Measurements from ENCODE around the gene LHFPL2.

Gene LHFPL2

DNA sequence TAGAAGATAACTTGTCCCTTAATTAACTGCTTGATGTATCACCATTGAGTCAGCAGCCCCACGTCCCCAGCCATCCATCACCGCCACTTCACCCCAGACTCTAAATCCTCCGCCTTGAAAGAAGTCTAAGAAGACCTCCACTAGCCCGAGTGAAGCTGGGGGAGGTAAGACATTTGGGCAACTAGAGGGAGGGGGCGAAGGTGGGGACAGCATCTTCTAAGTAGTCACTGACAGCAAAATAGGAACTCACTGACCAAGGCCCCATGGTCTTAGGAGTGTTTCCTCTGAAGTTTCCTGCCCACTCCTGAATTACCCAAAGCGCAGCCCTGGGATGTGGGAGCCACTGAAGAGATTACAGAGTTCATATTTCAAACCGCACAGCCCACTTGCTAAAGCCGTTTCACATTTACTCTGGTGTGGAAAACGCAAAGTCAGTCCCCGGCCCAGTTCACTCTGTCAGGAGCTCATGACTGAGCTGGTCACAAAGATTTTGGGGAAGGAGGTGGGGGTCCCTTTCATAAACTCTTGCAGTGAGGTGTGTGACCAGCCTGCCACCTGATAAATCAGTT, 107.4 kb downstream of the LHFPL2 start:
- in situ Hi-C loops (cut with MboI; ENCODE audit: low pct_unique_long_range_greater_than_20kb, low sequenced_read_pairs): loop anchor here (25.0 kb wide), 1 partner anchor 346 kb away; no protein-coding TSS in a partner anchor
- no peak for DNase-seq

DNA sequence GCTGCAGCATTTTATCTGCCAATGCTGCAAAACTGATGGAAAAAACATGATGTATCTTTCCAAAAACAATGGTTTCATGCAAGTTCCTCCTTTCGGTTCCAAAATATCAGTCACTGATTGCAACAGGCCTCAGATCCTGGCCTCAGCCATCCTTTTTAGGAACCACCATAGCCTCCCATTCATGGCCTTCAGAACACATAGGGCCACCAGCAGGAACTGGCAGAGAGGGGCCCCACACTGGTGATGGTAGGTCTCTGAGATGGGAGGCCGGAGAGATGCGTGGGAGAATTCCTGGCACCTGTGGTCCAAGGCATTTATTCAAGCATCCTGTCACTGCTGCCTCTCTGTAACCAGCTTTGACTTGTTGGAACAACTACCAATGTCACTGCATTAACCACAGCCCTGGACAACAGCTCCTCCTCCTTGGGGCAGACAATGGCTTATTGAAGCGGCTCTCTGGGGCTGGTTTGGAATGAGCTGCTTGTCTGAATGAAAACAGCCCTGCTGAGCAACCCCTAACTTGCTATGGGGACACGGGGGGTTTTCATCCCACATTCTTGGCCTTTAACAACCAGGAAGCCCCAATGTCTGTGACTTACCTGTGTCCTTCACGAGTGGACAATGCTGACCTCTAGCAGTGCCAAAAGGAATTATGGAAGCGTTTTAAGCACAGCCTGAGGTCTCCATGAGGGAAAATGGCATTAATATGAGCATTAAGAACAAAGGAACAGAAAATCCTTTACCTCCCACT, 108.1 kb downstream of the LHFPL2 start:
- in situ Hi-C loops (cut with MboI; ENCODE audit: low pct_unique_long_range_greater_than_20kb, low sequenced_read_pairs): loop anchor here (25.0 kb wide), 1 partner anchor 347 kb away; no protein-coding TSS in a partner anchor

DNA sequence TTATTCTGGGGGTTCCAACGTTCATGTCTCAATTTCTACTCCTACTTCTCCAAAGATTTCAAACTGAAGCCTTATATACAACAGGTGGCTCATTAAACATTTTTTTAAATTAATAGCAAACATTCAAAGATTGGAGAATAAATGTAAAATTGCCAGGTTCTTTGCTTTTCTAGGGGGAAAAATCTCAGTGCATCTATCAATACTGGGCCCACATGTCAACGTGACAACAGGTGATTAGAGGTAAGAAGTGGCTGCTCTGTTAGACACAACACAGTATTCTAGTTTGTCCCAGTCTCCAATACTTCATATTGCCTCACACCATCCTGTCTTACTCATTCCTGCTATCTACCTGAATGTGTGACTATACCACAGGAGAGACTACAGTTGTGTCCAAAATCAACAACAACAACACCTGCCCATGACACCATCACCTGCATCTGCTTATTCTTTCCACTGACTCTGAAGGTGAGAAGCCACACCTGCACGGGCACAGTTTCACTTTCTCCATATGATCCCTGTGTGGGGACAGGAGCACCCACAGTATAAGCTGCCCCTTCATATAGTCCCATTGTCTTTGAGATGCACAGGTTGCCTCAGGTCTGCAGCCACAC, 110.2 kb downstream of the LHFPL2 start:
- in situ Hi-C loops (cut with MboI; ENCODE audit: low pct_unique_long_range_greater_than_20kb, low sequenced_read_pairs): loop anchor here (25.0 kb wide), 1 partner anchor 349 kb away; no protein-coding TSS in a partner anchor
- no peak for DNase-seq

More for the DNA sequence above, 108.1 kb downstream of the LHFPL2 start:
- peak; percentile 15 for DNase-seq

DNA sequence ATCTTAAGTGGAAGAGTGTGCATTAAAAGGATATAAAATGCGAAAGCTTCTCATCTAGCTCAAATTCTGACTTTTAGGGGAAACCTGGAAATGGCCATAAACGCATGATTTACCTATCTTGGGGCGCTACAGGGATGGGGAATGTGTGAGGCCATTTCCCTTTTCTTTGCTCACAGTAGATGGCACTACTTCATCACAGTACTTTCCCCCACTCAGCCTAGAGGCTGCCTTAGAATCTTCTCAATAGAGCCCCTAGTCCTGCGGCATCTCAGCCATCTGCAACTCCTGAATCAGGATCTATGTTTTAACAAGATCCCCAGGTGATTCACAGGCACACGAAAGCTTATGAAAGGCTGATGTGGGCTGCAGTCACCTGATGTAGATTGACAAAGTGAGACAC, 110.8 kb downstream of the LHFPL2 start:
- in situ Hi-C loops (cut with MboI; ENCODE audit: low pct_unique_long_range_greater_than_20kb, low sequenced_read_pairs): loop anchor here (25.0 kb wide), 1 partner anchor 349 kb away; no protein-coding TSS in a partner anchor
- peak; percentile 53 for DNase-seq

DNA sequence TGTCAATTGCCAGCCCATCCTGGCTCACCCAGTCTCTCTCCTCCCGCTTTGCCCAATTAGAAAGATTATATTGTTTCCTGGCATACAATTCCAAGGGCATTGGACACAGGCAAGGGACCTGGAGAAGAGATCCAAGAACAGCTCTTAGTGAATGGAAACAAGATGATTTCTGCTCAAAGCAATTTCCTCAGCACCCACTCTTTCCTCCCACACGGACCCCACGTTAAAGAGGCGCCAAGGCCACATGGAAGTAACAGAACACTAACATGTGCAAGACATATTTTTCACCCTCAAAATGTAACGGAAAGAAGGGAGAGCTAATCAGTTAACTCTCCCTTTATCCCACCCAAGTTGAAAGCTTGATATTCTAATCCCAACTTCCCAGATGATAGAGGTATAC, 111.2 kb downstream of the LHFPL2 start:
- DNase-seq: no peak
- in situ Hi-C loops (cut with MboI; ENCODE audit: low pct_unique_long_range_greater_than_20kb, low sequenced_read_pairs): loop anchor here (25.0 kb wide), 1 partner anchor 350 kb away; no protein-coding TSS in a partner anchor

DNA sequence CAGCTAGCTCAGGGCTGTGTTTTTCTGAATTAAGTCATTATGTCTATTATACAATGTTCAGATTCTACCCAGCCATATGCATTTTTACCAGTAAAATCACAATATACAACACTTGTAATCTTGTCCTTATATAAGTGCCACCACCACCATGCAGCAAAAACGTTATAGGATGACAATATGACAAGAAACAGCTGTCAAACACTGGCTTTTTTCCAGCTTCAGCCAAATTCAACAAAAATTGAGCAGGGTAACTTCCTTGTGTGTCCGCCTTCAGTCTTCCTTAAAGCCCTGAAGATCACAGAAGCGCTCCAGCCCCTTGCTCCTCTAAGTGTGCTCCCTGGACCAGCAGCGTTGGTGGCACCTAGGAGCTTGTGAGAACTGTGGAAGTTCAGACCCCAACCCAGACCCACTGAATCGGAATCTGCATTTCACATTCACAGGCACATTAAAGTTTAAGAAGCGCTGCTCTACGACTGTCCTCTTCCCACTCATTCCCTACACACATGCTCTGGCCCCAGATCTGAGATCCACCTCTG, 111.8 kb downstream of the LHFPL2 start:
- in situ Hi-C loops (cut with MboI; ENCODE audit: low pct_unique_long_range_greater_than_20kb, low sequenced_read_pairs): loop anchor here (25.0 kb wide), 1 partner anchor 351 kb away; no protein-coding TSS in a partner anchor
- DNase-seq: no peak

DNA sequence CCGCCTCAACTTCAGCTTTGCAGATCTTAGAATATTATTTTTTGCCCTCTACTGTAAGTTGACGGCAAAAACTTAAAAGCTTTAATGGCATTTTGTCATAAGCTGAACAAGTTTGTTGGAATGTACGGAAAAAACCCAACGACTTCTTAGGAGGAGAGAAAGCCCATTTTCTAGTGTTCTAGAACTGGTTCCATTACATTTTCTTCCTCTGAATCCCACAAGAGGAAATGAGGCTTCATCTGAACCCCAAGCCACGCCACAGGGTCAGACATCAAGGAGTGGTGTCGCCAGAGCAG, 113.7 kb downstream of the LHFPL2 start:
- in situ Hi-C loops (cut with MboI; ENCODE audit: low pct_unique_long_range_greater_than_20kb, low sequenced_read_pairs): loop anchor here (25.0 kb wide), 1 partner anchor 352 kb away; no protein-coding TSS in a partner anchor

DNA sequence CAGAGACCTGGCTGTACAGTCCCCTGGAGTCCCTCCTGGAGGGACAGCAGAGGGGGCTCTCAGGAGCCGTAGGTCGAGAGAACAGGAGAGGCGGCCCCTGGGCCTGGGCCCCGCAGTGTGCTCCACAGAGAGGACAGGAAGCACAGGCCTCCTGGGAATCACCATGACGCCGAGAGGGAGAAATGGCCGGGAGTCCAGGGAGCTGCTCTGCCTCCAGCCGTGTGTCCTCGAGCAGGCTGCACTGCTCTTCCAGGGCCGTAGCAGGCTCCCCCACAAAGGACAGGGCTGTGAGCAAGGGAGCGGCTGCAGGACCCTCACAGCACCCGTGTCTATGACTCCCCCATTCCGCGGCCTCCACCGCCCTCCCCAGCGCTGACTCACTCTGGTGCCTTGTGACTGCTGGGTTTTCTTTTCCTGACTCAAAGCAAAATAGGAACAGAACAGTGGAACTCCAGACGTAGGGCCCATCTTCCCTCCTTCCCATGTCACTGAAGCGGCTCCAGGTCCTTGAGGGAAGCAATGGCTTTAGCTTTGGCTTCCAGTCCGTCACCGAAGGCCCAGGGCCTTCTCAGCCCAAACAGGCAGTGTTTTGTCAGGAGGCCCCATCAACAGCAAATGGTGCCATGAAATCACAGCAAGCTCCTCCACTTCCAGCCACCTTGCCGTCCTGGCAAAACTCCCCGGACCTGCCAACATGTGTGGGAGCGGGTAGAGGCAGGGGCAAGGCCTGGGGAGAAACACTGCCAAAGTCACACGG, 114.2 kb downstream of the LHFPL2 start:
- no peak for DNase-seq
- in situ Hi-C loops (cut with MboI; ENCODE audit: low pct_unique_long_range_greater_than_20kb, low sequenced_read_pairs): loop anchor here (25.0 kb wide), 1 partner anchor 353 kb away; no protein-coding TSS in a partner anchor

More for the DNA sequence above, 113.7 kb downstream of the LHFPL2 start:
- DNase-seq: no peak

DNA sequence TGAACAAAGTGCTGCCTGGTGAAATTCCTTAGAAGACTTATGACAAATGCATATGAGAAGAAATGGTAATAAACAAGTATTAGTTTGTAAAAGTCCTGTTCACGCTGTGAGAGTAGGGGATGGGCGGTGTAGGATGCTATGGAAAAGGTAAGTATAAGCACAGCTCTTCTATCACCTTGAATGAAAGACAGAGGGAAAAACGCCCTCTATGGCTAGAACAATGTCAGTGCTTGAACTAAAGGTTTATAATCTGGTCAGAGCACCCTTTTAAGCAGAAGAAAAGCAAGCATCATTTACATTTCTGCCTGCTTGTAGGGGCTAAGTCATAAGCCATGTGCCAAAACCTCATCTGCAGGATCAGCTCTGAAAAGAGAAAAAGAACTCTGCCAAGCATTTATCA, 115.2 kb downstream of the LHFPL2 start:
- DNase-seq: peak; percentile 34
- in situ Hi-C loops (cut with MboI; ENCODE audit: low pct_unique_long_range_greater_than_20kb, low sequenced_read_pairs): loop anchor here (25.0 kb wide), 1 partner anchor 354 kb away; no protein-coding TSS in a partner anchor

DNA sequence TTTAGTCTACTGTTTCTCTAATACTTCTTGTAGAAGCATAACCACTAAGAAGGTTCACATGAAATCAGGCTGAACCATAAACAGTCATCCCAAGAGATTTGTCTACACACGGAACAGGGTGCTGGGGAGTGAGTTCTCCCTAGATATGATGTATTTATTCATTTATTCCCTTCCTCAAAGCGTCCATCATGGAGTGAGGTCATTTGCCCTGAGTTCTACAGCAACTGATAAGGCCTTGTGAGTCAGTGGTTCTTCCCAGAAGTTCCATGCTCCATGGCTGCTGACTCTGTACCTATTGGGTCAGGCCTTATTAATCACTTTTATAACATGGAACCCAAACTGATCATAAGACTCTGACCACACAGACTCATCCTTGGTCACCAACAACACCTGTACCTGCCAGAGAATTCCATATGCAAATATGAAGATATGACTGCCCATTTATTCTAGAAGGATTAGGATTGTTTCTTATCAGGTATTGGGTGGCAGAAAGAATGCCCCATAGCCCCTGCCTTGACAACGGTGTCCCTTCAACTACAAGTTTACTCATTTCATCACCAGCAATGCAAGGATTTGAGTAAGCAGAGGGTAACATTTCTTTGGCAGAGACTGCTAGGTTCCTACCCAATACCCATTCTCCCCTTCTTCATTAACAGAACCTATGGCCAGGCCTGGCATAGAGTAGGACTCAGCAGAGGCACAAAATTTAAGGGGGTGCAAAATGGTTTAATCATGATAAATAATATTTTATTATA, 118.1 kb downstream of the LHFPL2 start:
- no peak for DNase-seq
- in situ Hi-C loops (cut with MboI; ENCODE audit: low pct_unique_long_range_greater_than_20kb, low sequenced_read_pairs): loop anchor here (25.0 kb wide), 1 partner anchor 357 kb away; no protein-coding TSS in a partner anchor

DNA sequence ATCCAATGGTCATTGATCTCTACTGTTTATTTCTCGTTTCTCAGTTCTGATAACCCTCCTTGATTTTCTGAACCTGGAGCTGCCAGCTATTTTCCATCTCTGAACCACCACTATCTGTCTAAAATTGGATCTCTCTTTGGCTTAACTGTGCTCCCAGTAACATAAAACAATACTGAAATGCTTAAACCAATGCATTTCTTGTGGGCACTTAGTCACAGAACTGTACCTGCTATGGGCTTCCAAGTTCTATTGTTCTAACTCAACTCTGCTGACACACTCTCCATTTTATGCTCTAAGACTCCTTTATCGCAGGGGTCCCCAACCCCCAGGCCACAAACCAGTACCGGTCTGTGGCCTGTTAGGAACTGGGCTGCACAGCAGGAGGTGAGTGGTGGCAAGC, 120.6 kb downstream of the LHFPL2 start:
- in situ Hi-C loops (cut with MboI; ENCODE audit: low pct_unique_long_range_greater_than_20kb, low sequenced_read_pairs): loop anchor here (25.0 kb wide), 1 partner anchor 359 kb away; no protein-coding TSS in a partner anchor
- DNase-seq: no peak

DNA sequence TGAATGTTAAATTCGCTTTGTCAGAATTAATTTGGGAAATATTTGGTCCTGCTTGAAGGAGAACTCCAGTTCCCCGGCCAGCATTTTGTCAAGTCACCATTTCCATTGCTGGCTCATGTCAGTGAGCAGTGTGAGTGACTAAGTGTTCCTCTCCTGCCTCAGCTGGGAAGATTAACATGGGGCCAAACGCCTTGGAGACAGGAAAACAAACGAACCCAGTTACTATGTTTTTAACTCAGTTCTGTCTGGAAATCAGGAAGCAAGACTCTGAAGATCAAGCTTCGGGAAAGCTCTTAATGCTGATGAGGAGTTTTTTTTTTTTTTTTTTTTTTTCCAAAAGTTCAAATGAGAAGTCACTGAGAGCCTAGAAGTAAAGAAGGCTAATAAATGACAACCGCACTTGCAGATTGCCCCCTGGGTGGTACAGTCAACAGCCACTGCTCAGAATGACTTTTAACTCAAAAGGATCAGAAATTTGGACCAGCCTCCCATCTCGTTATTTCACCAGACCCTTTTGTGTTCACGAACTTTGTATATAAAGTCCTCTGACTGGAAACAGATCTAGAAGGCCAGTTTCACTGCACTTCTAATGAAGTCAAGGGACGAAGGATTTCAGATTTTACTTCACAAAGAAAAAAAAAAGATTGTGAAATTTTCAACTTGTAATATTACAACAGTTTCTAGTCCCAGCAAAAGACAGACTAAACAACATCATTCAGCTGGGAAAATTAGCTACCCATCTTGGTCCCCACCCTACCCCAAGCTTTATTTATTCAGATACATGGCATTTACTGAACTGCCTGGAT, 121.3 kb downstream of the LHFPL2 start:
- peak; percentile 18 for DNase-seq
- in situ Hi-C loops (cut with MboI; ENCODE audit: low pct_unique_long_range_greater_than_20kb, low sequenced_read_pairs): loop anchor here (25.0 kb wide), 1 partner anchor 360 kb away; no protein-coding TSS in a partner anchor

DNA sequence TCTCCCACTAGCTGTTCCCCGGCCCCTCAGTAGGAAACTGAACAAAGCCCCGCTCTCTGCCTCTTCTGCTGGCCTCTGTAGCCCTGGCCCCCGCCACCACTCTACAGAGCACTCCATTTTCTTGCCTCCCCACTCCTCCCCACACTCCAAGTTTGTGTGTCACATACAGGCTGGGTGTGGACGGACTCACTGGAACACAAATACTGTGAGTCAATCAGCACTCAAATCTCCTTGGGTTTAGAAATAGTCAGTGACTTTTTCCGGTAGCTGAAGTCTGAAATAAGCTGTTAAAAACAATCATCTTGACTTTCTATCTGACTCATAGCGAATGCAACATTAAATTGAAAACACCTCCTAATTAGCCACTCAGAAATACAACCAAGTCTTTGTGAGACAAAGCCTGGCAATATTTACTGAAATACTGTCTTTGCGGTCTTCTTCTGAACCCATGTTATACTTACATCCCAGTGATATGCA, 122.5 kb downstream of the LHFPL2 start:
- in situ Hi-C loops (cut with MboI; ENCODE audit: low pct_unique_long_range_greater_than_20kb, low sequenced_read_pairs): loop anchor here (25.0 kb wide), 1 partner anchor 361 kb away; no protein-coding TSS in a partner anchor
- no peak for DNase-seq

DNA sequence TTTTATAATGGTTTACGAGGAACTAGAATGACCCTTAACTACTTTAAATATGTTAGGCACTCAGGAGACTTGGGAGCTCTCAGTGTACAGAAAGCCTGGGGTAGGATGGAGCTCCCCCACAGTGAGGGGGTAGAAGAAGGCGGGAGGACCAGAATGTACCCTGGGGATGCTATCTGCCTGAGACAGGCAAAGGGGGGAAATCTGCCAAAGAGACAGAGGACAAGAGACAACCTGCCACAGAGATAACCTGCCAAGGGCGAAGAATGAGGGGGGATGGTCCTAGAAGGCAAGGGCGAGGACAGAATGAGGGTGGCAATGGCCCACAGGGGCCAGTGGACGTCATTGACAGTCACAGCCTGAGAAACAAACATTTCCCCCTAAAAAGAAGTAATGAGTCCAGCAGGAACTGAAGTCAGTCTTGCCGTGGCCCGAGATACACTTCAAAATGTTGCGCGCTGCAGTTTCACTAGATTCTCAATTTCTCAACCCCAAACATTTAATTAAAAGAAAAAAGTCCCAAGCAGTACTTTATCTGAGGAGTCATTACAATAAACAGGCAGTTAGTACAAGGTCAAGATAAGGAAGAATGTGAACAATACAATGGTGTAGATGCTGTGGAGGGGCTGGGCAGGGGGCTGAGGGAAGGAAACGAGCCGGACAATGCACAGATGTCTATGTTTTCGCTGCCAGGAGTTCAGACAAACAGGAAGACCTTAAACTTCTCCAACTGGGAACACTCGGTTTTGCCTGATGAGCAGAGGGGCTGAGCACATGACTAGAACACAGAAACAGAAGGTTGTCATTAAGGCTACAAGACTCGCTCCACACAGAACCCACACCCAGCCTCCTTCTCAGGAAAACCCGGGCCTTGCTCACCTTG, 125.0 kb downstream of the LHFPL2 start:
- in situ Hi-C loops (cut with MboI; ENCODE audit: low pct_unique_long_range_greater_than_20kb, low sequenced_read_pairs): no loop called here
- DNase-seq: no peak

DNA sequence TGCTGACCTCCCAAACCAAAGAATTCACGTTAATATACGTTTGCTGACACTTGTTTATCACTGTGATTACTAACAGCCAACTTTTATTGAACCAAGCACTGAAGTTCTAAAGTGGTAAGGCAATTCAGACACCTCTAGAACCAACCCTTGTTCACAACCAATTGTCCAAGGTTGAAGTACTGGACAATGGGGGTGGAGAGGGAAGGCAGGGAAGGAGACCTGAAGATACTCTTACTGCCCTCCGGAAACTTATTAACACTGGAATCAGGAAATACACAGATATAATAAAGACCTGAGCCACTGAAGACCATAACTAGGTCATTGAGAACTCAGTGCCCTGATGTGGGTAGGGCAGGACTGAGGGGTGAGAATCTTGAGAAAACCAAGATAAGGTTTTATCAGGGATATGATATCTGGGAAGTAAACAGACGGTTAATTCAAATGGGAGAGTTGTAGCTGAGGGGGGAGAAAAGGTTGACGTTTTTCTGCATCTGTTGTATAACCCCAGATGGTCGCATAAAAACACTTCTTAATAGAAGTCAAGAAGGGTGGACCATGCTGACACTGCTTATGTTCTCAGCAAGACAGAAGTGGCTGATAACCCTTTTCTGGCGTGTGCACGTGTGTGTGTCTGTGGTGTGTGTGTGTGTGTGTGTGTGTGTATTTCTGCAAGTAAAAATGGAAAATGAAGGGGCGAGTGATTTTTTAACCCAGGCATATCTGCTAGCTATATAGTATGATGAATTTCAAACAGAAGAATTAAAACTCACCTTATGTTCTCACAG, 125.9 kb downstream of the LHFPL2 start:
- in situ Hi-C loops (cut with MboI; ENCODE audit: low pct_unique_long_range_greater_than_20kb, low sequenced_read_pairs): no loop called here
- no peak for DNase-seq

DNA sequence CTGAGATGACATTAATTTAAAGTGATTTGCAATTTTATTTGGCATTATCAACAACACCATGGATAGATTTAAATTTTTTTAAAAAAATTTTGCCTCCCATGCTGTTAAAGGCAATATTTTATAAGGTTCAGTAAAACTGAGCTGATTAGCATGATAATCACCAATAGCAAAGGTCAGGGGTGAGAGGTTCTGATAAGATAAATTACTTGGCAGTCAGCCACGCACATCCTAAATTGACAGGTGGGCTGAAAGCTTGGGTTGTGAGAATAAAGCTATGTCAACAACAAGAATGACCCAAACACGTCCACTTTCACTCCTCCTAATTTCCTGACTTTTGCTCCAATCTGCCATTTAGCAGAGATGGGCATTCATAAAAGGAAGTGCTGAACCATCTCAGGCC, 127.1 kb downstream of the LHFPL2 start:
- DNase-seq: no peak
- in situ Hi-C loops (cut with MboI; ENCODE audit: low pct_unique_long_range_greater_than_20kb, low sequenced_read_pairs): no loop called here

Measured in KBM-7 (cell line).